CD14-positive monocyte (primary cell): ENCODE data around the gene TMOD4. TPM values are rescaled to one million over a fixed set of nuclear protein-coding genes. Genes with fewer than 3 reads are reported as not detected.

ENCODE experiments used
- DNase-seq, 3 donors: peaks; one replicate each; pipeline ENCODE4 v3.0.0-alpha.2; 2011 to 2022
- H2AFZ ChIP-seq: 2 replicates; pipeline ENCODE4 v1.6.0; 2012; ENCODE audit warnings: mild to moderate bottlenecking, low read depth, low read length, inconsistent platforms; ENCODE audit not compliant: insufficient read depth, poor library complexity, severe bottlenecking
- H3K27ac ChIP-seq, 2 donors: 1 replicate in 1 of 2; 2 replicates in 1 of 2; pipeline ENCODE4 v1.5.1; 2012 to 2013; ENCODE audit warnings: low read length in 2 of 2, control low read depth in 1 of 2, inconsistent platforms in 1 of 2, low read depth in 1 of 2, mild to moderate bottlenecking in 1 of 2
- H3K27me3 ChIP-seq, 2 donors: one replicate each; pipeline versions ENCODE4 v1.6.0 to v1.6.1; 2011 to 2013; ENCODE audit warnings: low read length in 2 of 2; ENCODE audit not compliant: control insufficient read depth in 2 of 2, insufficient read depth in 2 of 2
- H3K36me3 ChIP-seq, 2 donors: replicated peaks in 1 of 2; 1 replicate in 1 of 2; 2 replicates in 1 of 2; pipeline versions ENCODE4 v1.5.1 to v1.6.1; 2012 to 2013; ENCODE audit warnings: low read length in 2 of 2, control low read depth in 1 of 2, inconsistent platforms in 1 of 2, mild to moderate bottlenecking in 1 of 2; ENCODE audit not compliant: insufficient read depth in 2 of 2, control insufficient read depth in 1 of 2
- H3K4me1 ChIP-seq, 2 donors: 1 replicate in 1 of 2; 2 replicates in 1 of 2; pipeline versions ENCODE4 v1.5.1 to v1.6.1; 2012 to 2013; ENCODE audit warnings: low read length in 2 of 2, control low read depth in 1 of 2, inconsistent platforms in 1 of 2, mild to moderate bottlenecking in 1 of 2, moderate library complexity in 1 of 2; ENCODE audit not compliant: insufficient read depth in 2 of 2, control insufficient read depth in 1 of 2
- H3K4me2 ChIP-seq: replicated peaks from 2 replicates; pipeline ENCODE3; 2012; ENCODE audit warnings: low read length, moderate library complexity, mild to moderate bottlenecking; ENCODE audit not compliant: poor library complexity, severe bottlenecking; ENCODE audit errors: extremely low read depth
- H3K4me3 ChIP-seq, 3 experiments: fragments of 200-600 bp in 1 of 3; sonication (generic) in 1 of 3; replicated peaks in 1 of 3; 1 replicate in 2 of 3; 2 replicates in 1 of 3; pipeline ENCODE4 v1.5.1; 2011 to 2013; ENCODE audit warnings: low read length in 3 of 3, mild to moderate bottlenecking in 3 of 3, control low read depth in 2 of 3, low read depth in 2 of 3, inconsistent platforms in 1 of 3, moderate library complexity in 1 of 3
- H3K79me2 ChIP-seq: 2 replicates; pipeline ENCODE4 v1.6.0; 2012; ENCODE audit warnings: mild to moderate bottlenecking, control low read depth, inconsistent platforms, low read length, moderate library complexity; ENCODE audit not compliant: insufficient read depth
- H3K9ac ChIP-seq: 2 replicates; pipeline ENCODE4 v1.6.0; 2017; ENCODE audit warnings: low read length, mild to moderate bottlenecking; ENCODE audit not compliant: insufficient read depth, poor library complexity, severe bottlenecking
- H3K9me3 ChIP-seq, 2 donors: replicated peaks in 1 of 2; 1 replicate in 1 of 2; 2 replicates in 1 of 2; pipeline versions ENCODE4 v1.5.1 to v1.6.1; 2012 to 2013; ENCODE audit warnings: low read length in 2 of 2, control low read depth in 1 of 2; ENCODE audit not compliant: control insufficient read depth in 1 of 2, insufficient read depth in 1 of 2
- H4K20me1 ChIP-seq: 2 replicates; pipeline ENCODE4 v1.6.0; 2012; ENCODE audit warnings: mild to moderate bottlenecking, low read length, control low read depth, moderate library complexity; ENCODE audit not compliant: insufficient read depth
- H3K27ac Mint-ChIP-seq, 7 donors: one replicate each; pipeline ENCODE4 v1.8.0; 2020; ENCODE audit warnings: mild to moderate bottlenecking in 7 of 7, mixed read lengths in 7 of 7, moderate library complexity in 6 of 7, inconsistent platforms in 2 of 7
- H3K27me3 Mint-ChIP-seq, 3 donors: one replicate each; pipeline ENCODE4 v1.8.0; 2021 to 2022; ENCODE audit warnings: low read depth in 3 of 3, mild to moderate bottlenecking in 3 of 3, mixed read lengths in 3 of 3, moderate library complexity in 3 of 3, inconsistent platforms in 1 of 3
- H3K36me3 Mint-ChIP-seq, 2 donors: one replicate each; pipeline ENCODE4 v1.8.0; 2020; ENCODE audit warnings: mixed read lengths in 2 of 2, inconsistent platforms in 1 of 2, mild to moderate bottlenecking in 1 of 2
- H3K4me1 Mint-ChIP-seq: one replicate; pipeline ENCODE4 v1.8.0; 2020; ENCODE audit warnings: mild to moderate bottlenecking, mixed read lengths
- H3K4me3 Mint-ChIP-seq, 2 donors: one replicate each; pipeline ENCODE4 v1.8.0; 2020; ENCODE audit warnings: mild to moderate bottlenecking in 2 of 2, mixed read lengths in 2 of 2, moderate library complexity in 1 of 2
- H3K9me3 Mint-ChIP-seq, 7 donors: one replicate each; pipeline ENCODE4 v1.8.0; 2020 to 2022; ENCODE audit warnings: mixed read lengths in 7 of 7, mild to moderate bottlenecking in 6 of 7, moderate library complexity in 6 of 7, inconsistent platforms in 2 of 7
- CTCF ChIP-seq: fragments of 200-600 bp; IDR thresholded peaks from one replicate; pipeline ENCODE4 v1.8.0; 2022; ENCODE audit warnings: antibody characterized with exemption, mild to moderate bottlenecking
- WGBS: methylation state at CpG from one replicate; pipeline ENCODE4 v1.1.5; 2013; ENCODE audit warnings: missing lambda C conversion rate; ENCODE audit not compliant: insufficient coverage; 5-methylcytosine and 5-hydroxymethylcytosine counted together
- intact Hi-C, 2 donors: fragments of 100-400 bp; cut with micrococcal nuclease; formaldehyde crosslinking; loops; one replicate each; pipeline versions ENCODE4 v1.15.0 to v1.15.1; 2023
- polyA plus RNA-seq, 3 donors: library from polyadenylated mRNA; depleted of rRNA in 1 of 3; unstranded in 2 of 3; stranded (reverse) in 1 of 3; fragments of 300-500 nt in 2 of 3; fragments of >200 nt in 1 of 3; fragmentation: Illumina TruSeq in 2 of 3; gene quantifications; 1 replicate in 2 of 3; 2 replicates in 1 of 3; pipeline ENCODE4 v1.2.3, GENCODE V29; 2012 to 2021

Gene TMOD4
- polyA plus RNA-seq, 3 donors = 2.0 TPM; not detected in 2

GRCh38 chr1:151221616-151222015 lies 45.8 kb upstream of the TMOD4 start:
- Histone ChIP-seq H3K4me1 (no peaks in the 10 kb centered on the region), H3K9me3 (no peaks in the 10 kb centered on the region), H3K36me3 (peaks cover 26 to 67% of the 10 kb centered on the region in 2 donors), H3K27ac (no peak overlapping the region), H4K20me1 (peaks cover 59% of the 10 kb centered on the region), H3K27me3 (no peaks in the 10 kb centered on the region), H3K4me3 (no peak overlapping the region), H3K4me2 (no peak overlapping the region), H3K79me2 (peaks cover 68% of the 10 kb centered on the region), H2AFZ (no peak overlapping the region), H3K9ac (no peak overlapping the region)
- peak overlapping the region in 3 of 7 donors; percentile 17 to 45 (median 32) for H3K27ac Mint-ChIP-seq
- peaks cover 38 to 69% of the 10 kb centered on the region in 2 donors for H3K36me3 Mint-ChIP-seq
- no peaks in the 10 kb centered on the region for H3K4me1 Mint-ChIP-seq
- intact Hi-C loops = loop anchor here in 1 of 2 donors (10.0 kb wide), 1 partner anchor 117 kb away; no protein-coding TSS in a partner anchor
- no peak for TF ChIP-seq CTCF
- no CpG with 5 or more reads among the region's 1 CpG for WGBS
- DNase-seq = no peak
- no peak overlapping the region for H3K4me3 Mint-ChIP-seq
- peaks cover 0 to 2% (median 0%) of the 10 kb centered on the region in 3 donors for H3K27me3 Mint-ChIP-seq
- H3K9me3 Mint-ChIP-seq = no peaks in the 10 kb centered on the region

GRCh38 chr1:151213560-151213959 lies 37.8 kb upstream of the TMOD4 start:
- no peak overlapping the region for H2AFZ ChIP-seq
- no peak overlapping the region for H3K9ac ChIP-seq
- H3K27me3 ChIP-seq = no peaks in the 10 kb centered on the region
- H3K27ac ChIP-seq = no peak overlapping the region
- H3K4me2 ChIP-seq = no peak overlapping the region
- Mint-ChIP-seq H3K4me3 (no peak overlapping the region), H3K27ac (peak overlapping the region in 3 of 7 donors; percentile 1 to 47 (median 12)), H3K27me3 (no peaks in the 10 kb centered on the region), H3K36me3 (peaks cover 38 to 76% of the 10 kb centered on the region in 2 donors), H3K9me3 (no peaks in the 10 kb centered on the region), H3K4me1 (peaks cover 7% of the 10 kb centered on the region)
- H3K79me2 ChIP-seq = peaks cover 94% of the 10 kb centered on the region
- H3K4me3 ChIP-seq = no peak overlapping the region
- no peaks in the 10 kb centered on the region for H3K4me1 ChIP-seq
- no CpG with 5 or more reads among the region's 2 CpGs for WGBS
- no peaks in the 10 kb centered on the region for H3K9me3 ChIP-seq
- no peak for TF ChIP-seq CTCF
- H4K20me1 ChIP-seq = peaks cover 68% of the 10 kb centered on the region
- peaks cover 18 to 63% of the 10 kb centered on the region in 2 donors for H3K36me3 ChIP-seq
- intact Hi-C loops = no loop called here
- DNase-seq = no peak
